HG02884 (cell line): ENCODE measurements around the gene SBSN.
A peak's percentile ranks its signal among the peaks of the same experiment; 100 is the strongest.

ENCODE experiments used
- ATAC-seq: cut with Tn5 transposase; IDR thresholded peaks from one replicate; pipeline ENCODE4 v1.9.1; 2021; ENCODE audit warnings: mild to moderate bottlenecking, moderate library complexity; ENCODE audit not compliant: unreplicated experiment

Gene SBSN

GRCh38 chr19:35555301-35556005 lies 27.3 kb upstream of the SBSN start:
- ATAC-seq = no peak

- ATAC-seq = no peak
Observed at GRCh38 chr19:35554076-35554475, 26.0 kb upstream of the SBSN start.

GRCh38 chr19:35553385-35554000 lies 25.4 kb upstream of the SBSN start:
- no peak for ATAC-seq

- no peak for ATAC-seq
Observed at GRCh38 chr19:35552534-35553384, 24.6 kb upstream of the SBSN start.

- ATAC-seq = no peak
Observed at GRCh38 chr19:35551091-35551810, 23.1 kb upstream of the SBSN start.

- no peak for ATAC-seq
Observed at GRCh38 chr19:35549879-35550523, 21.9 kb upstream of the SBSN start.

GRCh38 chr19:35549174-35549788 lies 21.2 kb upstream of the SBSN start:
- ATAC-seq = no peak

GRCh38 chr19:35546532-35546931 lies 18.4 kb upstream of the SBSN start:
- ATAC-seq = no peak

GRCh38 chr19:35545855-35546381 lies 17.8 kb upstream of the SBSN start:
- ATAC-seq = peak; percentile 43

- ATAC-seq = peak; percentile 70
Observed at GRCh38 chr19:35545001-35545854, 17.1 kb upstream of the SBSN start, which contains the start of gene TMEM147. Gene TMEM147, plus strand, starts transcription at chr19:35545626. Its CDS starts 114 bp downstream, at chr19:35545740.

GRCh38 chr19:35544110-35544802 lies 16.1 kb upstream of the SBSN start:
- no peak for ATAC-seq

GRCh38 chr19:35543280-35544109 lies 15.4 kb upstream of the SBSN start:
- ATAC-seq = no peak

GRCh38 chr19:35542209-35542608 lies 14.1 kb upstream of the SBSN start:
- ATAC-seq = no peak

- ATAC-seq = no peak
Observed at GRCh38 chr19:35540356-35540927, 12.3 kb upstream of the SBSN start.

- ATAC-seq = no peak
Observed at GRCh38 chr19:35539850-35540249, 11.7 kb upstream of the SBSN start.

GRCh38 chr19:35539314-35539713 lies 11.2 kb upstream of the SBSN start:
- ATAC-seq = no peak
